HepG2 (cell line): ENCODE measurements around the gene TBRG1. TPM values are rescaled to one million over a fixed set of nuclear protein-coding genes. Genes with fewer than 3 reads are reported as not detected.

Source experiments
- ATAC-seq: fragments of 200-7000 bp; cut with Tn5 transposase; 3 replicates; pipeline ENCODE4 v1.9.1; 2020; ENCODE audit warnings: mild to moderate bottlenecking, moderate library complexity
- BruUV-seq: library from RNA; stranded (reverse); fragments of 400-500 nt; replicated peaks from 2 replicates; lab custom pipeline; 2021; lab: Mats Ljungman, UMichigan
- CTCF ChIA-PET: fragments of 300-600 bp; formaldehyde crosslinking; extraction: SDS; loops from one replicate; lab custom pipeline; 2021; ENCODE audit warnings: low total read pairs, inconsistent platforms, low intra/inter-chr PET ratio; lab: Yijun Ruan, JAX
- POLR2A ChIA-PET: fragments of 350-600 bp; sonication (Branson Sonifier 250); formaldehyde crosslinking; loops from one replicate; lab custom pipeline; 2020; ENCODE audit warnings: antibody characterized with exemption, inconsistent platforms; lab: Yijun Ruan, JAX
- DNase-seq: peaks from one replicate; pipeline ENCODE4 v3.0.0-alpha.2; 2015; ENCODE audit warnings: low spot score
- FAIRE-seq: peaks from 3 replicates; lab custom pipeline; 2011; peaks lifted over from hg19 to GRCh38; lab: Jason Lieb, UNC
- H2AFZ ChIP-seq: one replicate; pipeline ENCODE4 v1.6.1; 2011; ENCODE audit warnings: low read length, inconsistent platforms
- H3K27ac ChIP-seq: fragments of 300-600 bp; 3 replicates; pipeline ENCODE4 v1.8.0; 2011; ENCODE audit warnings: mixed run types, mild to moderate bottlenecking, mixed read lengths, low read length, inconsistent platforms; ENCODE audit not compliant: insufficient read depth; ENCODE audit errors: extremely low read length
- H3K27me3 ChIP-seq, 2 experiments: fragments of 200-600 bp in 1 of 2; 2 replicates in 1 of 2; 3 replicates in 1 of 2; pipeline versions ENCODE4 v1.6.0 to v1.8.0; 2011; ENCODE audit warnings: low read length in 2 of 2, mild to moderate bottlenecking in 2 of 2, moderate library complexity in 2 of 2, inconsistent platforms in 1 of 2; ENCODE audit not compliant: insufficient read depth in 2 of 2, control insufficient read depth in 1 of 2
- H3K36me3 ChIP-seq, 2 experiments: fragments of 200-600 bp in 1 of 2; replicated peaks in 1 of 2; 2 replicates in 1 of 2; 3 replicates in 1 of 2; pipeline versions ENCODE4 v1.5.1 to v1.8.0; 2011; ENCODE audit warnings: low read length in 2 of 2, inconsistent platforms in 1 of 2; ENCODE audit not compliant: insufficient read depth in 2 of 2, control insufficient read depth in 1 of 2
- H3K4me1 ChIP-seq: 2 replicates; pipeline ENCODE4 v1.5.1; 2012; ENCODE audit warnings: low read length, inconsistent platforms; ENCODE audit not compliant: insufficient read depth
- H3K4me2 ChIP-seq: 2 replicates; pipeline ENCODE4 v1.6.0; 2011; ENCODE audit warnings: low read depth, low read length, inconsistent platforms
- H3K4me3 ChIP-seq, 3 experiments: fragments of 200-600 bp in 1 of 3; sonication (generic), shearing (Covaris generic) in 1 of 3; replicated peaks in 1 of 3; 2 replicates each; pipeline ENCODE4 v1.5.1; 2011 to 2016; ENCODE audit warnings: low read length in 3 of 3, inconsistent platforms in 2 of 3, low read depth in 2 of 3, mild to moderate bottlenecking in 2 of 3, control low read depth in 1 of 3, mixed read lengths in 1 of 3; ENCODE audit not compliant: insufficient read depth in 1 of 3
- H3K79me2 ChIP-seq: one replicate; pipeline ENCODE4 v1.6.1; 2011; ENCODE audit warnings: low read length, inconsistent platforms; ENCODE audit not compliant: insufficient read depth
- H3K9ac ChIP-seq: 2 replicates; pipeline ENCODE4 v1.6.0; 2011; ENCODE audit warnings: mild to moderate bottlenecking, low read depth, low read length, inconsistent platforms; ENCODE audit not compliant: insufficient read depth
- H3K9me3 ChIP-seq: 2 replicates; pipeline ENCODE4 v1.5.1; 2012; ENCODE audit warnings: mild to moderate bottlenecking, low read length
- H4K20me1 ChIP-seq: 2 replicates; pipeline ENCODE4 v1.6.0; 2011; ENCODE audit warnings: inconsistent platforms, mild to moderate bottlenecking, low read length, moderate library complexity; ENCODE audit not compliant: insufficient read depth
- ELF3 ChIP-seq: IDR thresholded peaks from 2 replicates; pipeline ENCODE4 v1.6.1; 2016; ENCODE audit warnings: missing genetic modification reagents, missing compliant biosample characterization
- RBAK ChIP-seq: sonication (generic); formaldehyde crosslinking; IDR thresholded peaks from 2 replicates; pipeline ENCODE4 v1.5.1; 2020; ENCODE audit warnings: mild to moderate bottlenecking, missing genetic modification reagents
- SMAD3 ChIP-seq: sonication (generic); formaldehyde crosslinking; IDR thresholded peaks from 2 replicates; pipeline ENCODE4 v1.4.0; 2020; ENCODE audit warnings: missing genetic modification reagents
- ZNF12 ChIP-seq: sonication (generic); formaldehyde crosslinking; IDR thresholded peaks from 2 replicates; pipeline ENCODE4 v1.5.0; 2020; ENCODE audit warnings: missing genetic modification reagents
- WGBS: methylation state at CpG from one replicate; pipeline ENCODE4 v1.1.6; 2017; ENCODE audit warnings: low lambda C conversion rate; 5-methylcytosine and 5-hydroxymethylcytosine counted together
- in situ Hi-C: cut with HindIII; loops from 2 replicates; pipeline ENCODE4 v1.10.0; 2017; ENCODE audit warnings: low pct_unique_long_range_greater_than_20kb; ENCODE audit not compliant: extremely low pct_ligation_motif_present
- intact Hi-C: fragments of 100-400 bp; cut with micrococcal nuclease; formaldehyde crosslinking; loops from one replicate; pipeline ENCODE4 v1.10.0; 2022; ENCODE audit not compliant: unreplicated experiment
- polyA plus RNA-seq, 8 experiments: library from polyadenylated mRNA; depleted of rRNA in 3 of 8; stranded (reverse) in 7 of 8; unstranded in 1 of 8; fragments of >200 nt; fragmentation: Illumina TruSeq in 4 of 8; extraction: Trizol in 4 of 8; gene quantifications; 2 replicates each; pipeline versions ENCODE4 v1.2.1 to v1.2.3, GENCODE V29; 2011 to 2016; ENCODE audit warnings: low read depth in 4 of 8, missing spikeins in 1 of 8, mixed read lengths in 1 of 8; ENCODE audit not compliant: insufficient read depth in 1 of 8
- total RNA-seq, 5 experiments: library from RNA; depleted of rRNA; stranded (reverse); fragments of >200 nt; fragmentation: Illumina TruSeq; extraction: Trizol; gene quantifications; 2 replicates each; pipeline ENCODE4 v1.2.3, GENCODE V29; 2016; ENCODE audit warnings: low read depth in 1 of 5

TBRG1 gene
- total and polyA plus RNA-seq, 2 of the 13 experiments (the other 11 are each of a cell fraction or from before 2014, with no cell fraction given) = 21.7 to 25.6 TPM

- no peak overlapping the region for H2AFZ ChIP-seq
- no peak overlapping the region for H3K9ac ChIP-seq
- intact Hi-C loops = no loop called here
- H3K4me1 ChIP-seq = no peaks in the 10 kb centered on the region
- ChIA-PET POLR2A (interaction anchor here (1.4 kb wide), 1 partner anchor 16 kb away, joined by 3 read pairs; no protein-coding TSS in a partner anchor), CTCF (no interaction called here)
- DNase-seq (no peak), FAIRE-seq (no peak), ATAC-seq (peak; percentile 38; the same call in 2 of the 3 replicates)
- H3K27ac ChIP-seq = no peak overlapping the region
- 100% methylated on average over 1 of the region's 1 CpG for WGBS
- no peaks in the 10 kb centered on the region for H3K79me2 ChIP-seq
- TF ChIP-seq SMAD3 (CRISPR knock-in tag) (no peak), ZNF12 (CRISPR knock-in tag) (peak; percentile 68; the same call in 1 of the 2 replicates)
- no TSS peak for BruUV-seq
- peaks cover 2 to 7% of the 10 kb centered on the region in 2 experiments; a peak in 4 of 5 replicates for H3K36me3 ChIP-seq
- no peak overlapping the region for H3K4me3 ChIP-seq
- H3K9me3 ChIP-seq = no peaks in the 10 kb centered on the region
- H4K20me1 ChIP-seq = no peaks in the 10 kb centered on the region
- in situ Hi-C loops = no loop called here
- H3K27me3 ChIP-seq = no peaks in the 10 kb centered on the region
- H3K4me2 ChIP-seq = no peak overlapping the region
These were observed 16.5 kb downstream of the TBRG1 start for GRCh38 chr11:124639186-124639585.

GRCh38 chr11:124640666-124641065 lies 18.0 kb downstream of the TBRG1 start:
- no peaks in the 10 kb centered on the region for H3K79me2 ChIP-seq
- ChIA-PET POLR2A (interaction anchor here (1.1 to 1.2 kb wide), 2 partner anchors 18 to 160 kb away, joined by 3 to 4 read pairs; partner anchors contain the start of genes MSANTD2 and TBRG1), CTCF (no interaction called here)
- H4K20me1 ChIP-seq = no peaks in the 10 kb centered on the region
- 95% methylated on average over 3 of the region's 5 CpGs for WGBS
- no peak overlapping the region for H2AFZ ChIP-seq
- no peak overlapping the region for H3K4me3 ChIP-seq
- H3K9ac ChIP-seq = no peak overlapping the region
- ATAC-seq (no peak), FAIRE-seq (no peak), DNase-seq (no peak)
- TF ChIP-seq ELF3 (CRISPR knock-in tag) = no peak
- TF ChIP-seq RBAK = 0 out of 2 replicates have a peak, but pooled peaks have one; percentile 33
- H3K4me2 ChIP-seq = no peak overlapping the region
- BruUV-seq = no TSS peak
- H3K4me1 ChIP-seq = peaks cover 7% of the 10 kb centered on the region
- no peak overlapping the region for H3K27ac ChIP-seq
- H3K36me3 ChIP-seq = no peaks in the 10 kb centered on the region; a peak in 1 of 5 replicates
- H3K9me3 ChIP-seq = no peaks in the 10 kb centered on the region
- in situ Hi-C loops = loop anchor here (5.0 to 10.0 kb wide), 2 partner anchors 197 to 224 kb away; partner anchors contain the start of gene ROBO3
- H3K27me3 ChIP-seq = no peaks in the 10 kb centered on the region
- intact Hi-C loops = no loop called here
